Measurements from ENCODE around the gene TRIM61. TPM values are rescaled to one million over a fixed set of nuclear protein-coding genes. Genes with fewer than 3 reads are reported as not detected.
"Not testable (repeated sequence)": the region's sequence is repeated elsewhere in the genome, so short reads cannot be mapped to it uniquely, and the experiment has no call there.

The TRIM61 gene
- total and polyA plus RNA-seq, 2 experiments from 2014 or later, result 0.18 TPM; not detected in 1

DNA sequence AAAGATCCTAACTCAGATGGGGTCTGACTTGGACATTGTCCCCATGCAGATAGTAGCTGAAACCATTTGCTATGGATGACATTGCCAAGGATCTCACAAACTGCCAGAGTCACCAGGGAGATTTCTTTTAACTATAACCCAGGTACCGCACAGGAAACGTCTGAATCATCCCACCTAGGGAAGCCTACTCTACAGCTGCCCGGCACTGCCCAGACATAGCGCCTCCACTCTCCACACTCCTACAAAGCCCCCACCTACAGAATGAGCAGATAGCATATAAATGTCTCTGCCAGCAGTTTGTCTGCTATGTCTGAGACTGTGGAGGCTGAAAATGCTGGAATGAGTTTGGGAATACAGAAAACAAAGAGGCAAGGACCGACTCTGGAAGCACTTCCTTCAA is 32.3 kb downstream of the TRIM61 start:
- in situ Hi-C loops (cut with MboI), result no loop called here

DNA sequence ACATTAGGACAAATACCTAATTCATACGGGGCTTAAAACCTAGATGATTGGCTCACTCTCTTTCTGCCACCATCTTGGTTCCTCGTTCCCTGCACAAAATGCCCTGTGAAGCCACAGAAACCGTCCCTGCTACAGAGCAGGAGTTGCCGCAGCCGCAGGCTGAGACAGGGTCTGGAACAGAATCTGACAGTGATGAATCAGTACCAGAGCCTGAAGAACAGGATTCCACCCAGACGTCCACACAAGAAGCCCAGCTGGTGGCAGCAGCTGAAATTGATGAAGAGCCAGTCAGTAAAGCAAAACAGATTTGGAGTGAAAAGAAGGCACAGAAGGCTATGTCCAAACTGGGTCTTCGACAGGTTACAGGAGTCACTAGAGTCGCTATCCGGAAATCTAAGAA is 34.3 kb downstream of the TRIM61 start:
- Histone ChIP-seq H4K20me1 (ENCODE audit: insufficient read depth) (no peaks in the 10 kb centered on the region), H3K27ac (no peak overlapping the region), H3K4me2 (ENCODE audit: unreplicated experiment) (no peak overlapping the region), H3K9me3 (ENCODE audit: low read depth) (no peaks in the 10 kb centered on the region), H3K4me3 (no peak overlapping the region), H3K4me1 (ENCODE audit: insufficient read depth) (no peaks in the 10 kb centered on the region), H3K27me3 (replicated peaks; ENCODE audit: insufficient read depth) (no peaks in the 10 kb centered on the region), H3K79me2 (ENCODE audit: insufficient read depth) (no peaks in the 10 kb centered on the region), H2AFZ (no peak overlapping the region), H3K9ac (no peak overlapping the region), H3F3A (ENCODE audit: insufficient read depth) (no peaks in the 10 kb centered on the region), H3K9me2 (ENCODE audit: insufficient read depth) (no peaks in the 10 kb centered on the region), H3K36me3 (ENCODE audit: low read depth) (no peaks in the 10 kb centered on the region)
- in situ Hi-C loops (cut with MboI), result no loop called here
- DNase-seq, result no peak
- no peak for TF ChIP-seq EZH2phosphoT487 (IDR thresholded peaks at IDR 0.05; ENCODE audit: insufficient read depth, low read depth)
- no peak for TF ChIP-seq EZH2 (IDR thresholded peaks at IDR 0.05; ENCODE audit: insufficient read depth, poor library complexity, severe bottlenecking)
- 6% methylated on average over 9 of the region's 9 CpGs for WGBS, 2 experiments (ENCODE audit: low coverage in 1 of 2, low lambda C conversion rate in 2 of 2, missing lambda C conversion rate in 2 of 2)

More for the DNA sequence above, 32.3 kb downstream of the TRIM61 start:
- DNase-seq, result no peak
- Histone ChIP-seq H3K9me2 (ENCODE audit: insufficient read depth) (no peaks in the 10 kb centered on the region), H3K27me3 (replicated peaks; ENCODE audit: insufficient read depth) (no peaks in the 10 kb centered on the region), H3K4me2 (ENCODE audit: unreplicated experiment) (no peak overlapping the region), H3K36me3 (ENCODE audit: low read depth) (no peaks in the 10 kb centered on the region), H2AFZ (0 out of 2 replicates have a peak overlapping the region, but pooled peaks have one; percentile 29), H3K4me3 (no peak overlapping the region), H3K79me2 (ENCODE audit: insufficient read depth) (no peaks in the 10 kb centered on the region), H3K9ac (no peak overlapping the region), H3K9me3 (ENCODE audit: low read depth) (no peaks in the 10 kb centered on the region), H3K4me1 (ENCODE audit: insufficient read depth) (no peaks in the 10 kb centered on the region), H3K27ac (no peak overlapping the region), H3F3A (ENCODE audit: insufficient read depth) (no peaks in the 10 kb centered on the region), H4K20me1 (ENCODE audit: insufficient read depth) (no peaks in the 10 kb centered on the region)
- TF ChIP-seq EZH2phosphoT487 (IDR thresholded peaks at IDR 0.05; ENCODE audit: insufficient read depth, low read depth), result no peak
- no peak for TF ChIP-seq EZH2 (IDR thresholded peaks at IDR 0.05; ENCODE audit: insufficient read depth, poor library complexity, severe bottlenecking)
- 40 to 41% methylated on average over 5 of the region's 5 CpGs for WGBS, 2 experiments (ENCODE audit: low coverage in 1 of 2, low lambda C conversion rate in 2 of 2, missing lambda C conversion rate in 2 of 2)

DNA sequence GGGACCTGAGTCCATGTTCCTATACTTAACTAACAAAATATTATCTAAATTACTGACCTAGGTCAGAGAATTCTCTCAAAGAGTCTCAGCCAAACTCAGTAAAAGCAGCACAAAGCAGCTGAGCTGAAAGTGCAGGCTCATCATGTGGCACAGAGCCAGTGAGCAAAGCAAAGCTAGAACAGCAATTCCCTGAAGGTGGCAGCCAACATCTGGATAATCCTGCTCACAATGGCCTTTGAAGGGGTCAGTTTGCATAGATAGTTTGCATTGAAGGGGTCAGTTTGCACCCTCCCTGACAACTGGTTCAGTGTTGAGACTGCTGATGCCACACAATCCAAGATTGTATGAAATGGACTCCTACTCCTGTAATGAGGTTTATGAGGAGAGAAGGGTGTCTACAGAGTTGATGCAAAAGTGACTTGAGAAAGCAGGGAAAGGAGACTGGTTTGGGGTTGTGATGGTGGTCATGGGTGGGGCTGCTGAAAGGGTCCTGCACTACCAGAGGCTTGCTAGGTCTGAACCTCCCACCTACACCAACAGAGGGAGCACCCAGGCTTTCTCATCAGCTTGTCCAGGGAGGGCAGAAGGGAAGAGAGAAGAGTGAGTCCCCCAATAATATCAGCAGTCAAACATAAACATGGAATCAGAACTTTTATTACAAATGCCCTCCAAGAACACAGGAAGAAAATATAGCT is 39.7 kb downstream of the TRIM61 start:
- Histone ChIP-seq H3K79me2 (ENCODE audit: insufficient read depth) (no peaks in the 10 kb centered on the region), H2AFZ (0 out of 2 replicates have a peak overlapping the region, but pooled peaks have one; percentile 28), H3K9me3 (ENCODE audit: low read depth) (no peaks in the 10 kb centered on the region), H4K20me1 (ENCODE audit: insufficient read depth) (no peaks in the 10 kb centered on the region), H3K36me3 (ENCODE audit: low read depth) (no peaks in the 10 kb centered on the region), H3K4me2 (ENCODE audit: unreplicated experiment) (no peak overlapping the region), H3K4me1 (ENCODE audit: insufficient read depth) (no peaks in the 10 kb centered on the region), H3K27ac (no peak overlapping the region), H3K9ac (no peak overlapping the region), H3F3A (ENCODE audit: insufficient read depth) (no peaks in the 10 kb centered on the region), H3K27me3 (replicated peaks; ENCODE audit: insufficient read depth) (no peaks in the 10 kb centered on the region), H3K9me2 (ENCODE audit: insufficient read depth) (no peaks in the 10 kb centered on the region), H3K4me3 (no peak overlapping the region)
- TF ChIP-seq EZH2 (IDR thresholded peaks at IDR 0.05; ENCODE audit: insufficient read depth, poor library complexity, severe bottlenecking) (no peak), EZH2phosphoT487 (IDR thresholded peaks at IDR 0.05; ENCODE audit: insufficient read depth, low read depth) (no peak)
- in situ Hi-C loops (cut with MboI), result no loop called here
- DNase-seq, result peak; percentile 79

DNA sequence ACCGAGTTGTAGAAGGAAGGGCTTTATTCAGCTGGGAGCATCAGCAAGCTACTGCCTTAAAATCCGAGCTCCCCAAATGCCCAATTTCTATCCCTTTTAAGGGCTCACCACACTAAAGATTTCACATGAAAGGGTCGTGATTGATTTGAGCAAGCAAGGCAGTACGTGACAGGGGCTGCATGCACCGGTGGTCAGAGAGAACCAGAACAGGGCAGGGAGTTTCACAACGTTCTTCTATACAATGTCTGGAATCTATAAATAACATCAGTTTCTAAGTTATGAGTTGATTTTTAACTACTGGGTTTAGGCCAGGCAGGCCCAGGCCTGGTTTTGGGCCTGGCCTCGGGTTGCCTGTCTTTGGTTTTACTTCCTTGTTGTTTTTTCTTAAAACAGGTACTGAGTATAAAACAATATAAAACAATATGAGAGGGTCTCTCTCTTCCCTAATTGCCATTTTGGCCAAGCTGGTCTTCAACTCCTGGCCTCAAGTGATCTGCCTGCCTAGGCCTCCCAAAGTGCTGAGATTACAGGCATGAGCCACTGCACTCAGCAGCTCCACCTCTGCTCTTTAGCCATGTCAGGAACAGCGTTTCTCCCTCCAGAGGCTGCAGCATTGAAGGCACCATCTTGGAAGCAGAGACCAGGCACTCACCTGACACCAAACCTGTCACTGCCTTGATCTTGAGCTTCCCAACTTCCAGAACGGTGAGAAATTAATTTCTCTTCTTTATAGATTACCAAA is 41.4 kb downstream of the TRIM61 start:
- H3K4me2 ChIP-seq (ENCODE audit: unreplicated experiment); in situ Hi-C loops (cut with MboI); H3K79me2 ChIP-seq (ENCODE audit: insufficient read depth); H4K20me1 ChIP-seq (ENCODE audit: insufficient read depth); H3K9me2 ChIP-seq (ENCODE audit: insufficient read depth); DNase-seq; H3F3A ChIP-seq (ENCODE audit: insufficient read depth); H3K9ac ChIP-seq; H3K36me3 ChIP-seq (ENCODE audit: low read depth); H3K27ac ChIP-seq; H3K9me3 ChIP-seq (ENCODE audit: low read depth); H3K27me3 ChIP-seq (replicated peaks; ENCODE audit: insufficient read depth); H3K4me3 ChIP-seq: not testable (repeated sequence)
- WGBS, 2 experiments (ENCODE audit: low coverage in 1 of 2, low lambda C conversion rate in 2 of 2, missing lambda C conversion rate in 2 of 2), result 66 to 67% methylated on average over 9 of the region's 9 CpGs
- H2AFZ ChIP-seq, result 0 out of 2 replicates have a peak overlapping the region, but pooled peaks have one; percentile 24
- peaks cover 10% of the 10 kb centered on the region for H3K4me1 ChIP-seq (ENCODE audit: insufficient read depth)

All from GM23248 (cell line).